Thymus (tissue), 11 donors: ENCODE results near the gene C2orf80. TPM values are rescaled to one million over a fixed set of nuclear protein-coding genes. Genes with fewer than 3 reads are reported as not detected.
A peak's percentile ranks its signal among the peaks of the same experiment; 100 is the strongest.
"Not testable (repeated sequence)": the region's sequence is repeated elsewhere in the genome, so short reads cannot be mapped to it uniquely, and the experiment has no call there.

Experiments used
- DNase-seq, 9 donors: peaks; one replicate each; pipeline ENCODE4 v3.0.0-alpha.2; 2013; ENCODE audit warnings: low spot score in 9 of 9, low read depth in 6 of 9, missing footprints in 1 of 9
- H3K27ac ChIP-seq, 2 donors: one replicate each; pipeline ENCODE4 v1.5.1; 2013; ENCODE audit warnings: control low read depth in 1 of 2, low read depth in 1 of 2, low read length in 1 of 2, mild to moderate bottlenecking in 1 of 2, moderate library complexity in 1 of 2
- H3K27me3 ChIP-seq, 2 donors: one replicate each; pipeline ENCODE4 v1.5.1; 2013; ENCODE audit warnings: low read length in 1 of 2; ENCODE audit not compliant: control insufficient read depth in 2 of 2, insufficient read depth in 1 of 2
- H3K36me3 ChIP-seq, 2 donors: one replicate each; pipeline ENCODE4 v1.5.1; 2013; ENCODE audit warnings: low read length in 1 of 2, mild to moderate bottlenecking in 1 of 2, moderate library complexity in 1 of 2; ENCODE audit not compliant: control insufficient read depth in 2 of 2, insufficient read depth in 2 of 2
- H3K4me1 ChIP-seq, 2 donors: one replicate each; pipeline ENCODE4 v1.5.1; 2013; ENCODE audit warnings: low read length in 2 of 2; ENCODE audit not compliant: control insufficient read depth in 2 of 2, insufficient read depth in 2 of 2
- H3K4me3 ChIP-seq, 2 donors: one replicate each; pipeline ENCODE4 v1.5.1; 2013; ENCODE audit warnings: low read length in 2 of 2, control low read depth in 1 of 2, mild to moderate bottlenecking in 1 of 2
- H3K9me3 ChIP-seq, 2 donors: one replicate each; pipeline ENCODE4 v1.5.1; 2013; ENCODE audit warnings: low read length in 1 of 2, mild to moderate bottlenecking in 1 of 2; ENCODE audit not compliant: control insufficient read depth in 2 of 2, insufficient read depth in 1 of 2
- WGBS: extraction: QIAGEN DNeasy Blood & Tissue Kit; methylation state at CpG from one replicate; pipeline ENCODE4 v1.1.7; 2013; 5-methylcytosine and 5-hydroxymethylcytosine counted together
- polyA plus RNA-seq: library from polyadenylated mRNA; stranded (reverse); fragments of 200-250 nt; gene quantifications from one replicate; pipeline ENCODE4 v1.2.3, GENCODE V29; 2013
- total RNA-seq: library from RNA; stranded (reverse); fragments of 120-200 nt; gene quantifications from one replicate; pipeline ENCODE4 v1.2.4, GENCODE V29; 2013
- donor health status: healthy.

Gene C2orf80
- total and polyA plus RNA-seq, 2 donors: 0.07 TPM; not detected in 1

DNA sequence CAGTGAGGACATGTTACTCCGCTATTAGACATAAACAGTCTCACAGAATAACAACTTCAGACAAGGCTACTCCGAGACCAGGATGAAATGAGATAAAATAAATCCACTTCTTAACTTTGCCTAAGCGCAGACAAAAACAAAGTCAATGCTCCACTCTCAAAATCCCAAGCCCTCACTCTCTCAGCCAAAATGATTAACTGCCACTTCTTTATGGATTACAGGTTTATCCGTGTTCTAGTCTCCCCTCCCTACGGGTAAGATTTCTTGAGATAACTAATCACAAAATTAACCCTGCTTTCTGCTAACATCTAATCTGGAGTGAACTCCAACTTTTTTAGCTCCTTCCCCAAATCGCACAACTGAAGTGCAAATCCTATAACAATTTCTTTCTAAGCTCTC is 59.1 kb downstream of the C2orf80 start:
- Histone ChIP-seq H3K4me1 (peaks cover 3 to 12% of the 10 kb centered on the region in 2 donors), H3K27me3 (peaks cover 0 to 3% of the 10 kb centered on the region in 2 donors), H3K27ac (no peak overlapping the region), H3K36me3 (no peaks in the 10 kb centered on the region), H3K9me3 (no peaks in the 10 kb centered on the region), H3K4me3 (no peak overlapping the region)
- DNase-seq: no peak
- WGBS: 97% methylated on average over 6 of the region's 6 CpGs

DNA sequence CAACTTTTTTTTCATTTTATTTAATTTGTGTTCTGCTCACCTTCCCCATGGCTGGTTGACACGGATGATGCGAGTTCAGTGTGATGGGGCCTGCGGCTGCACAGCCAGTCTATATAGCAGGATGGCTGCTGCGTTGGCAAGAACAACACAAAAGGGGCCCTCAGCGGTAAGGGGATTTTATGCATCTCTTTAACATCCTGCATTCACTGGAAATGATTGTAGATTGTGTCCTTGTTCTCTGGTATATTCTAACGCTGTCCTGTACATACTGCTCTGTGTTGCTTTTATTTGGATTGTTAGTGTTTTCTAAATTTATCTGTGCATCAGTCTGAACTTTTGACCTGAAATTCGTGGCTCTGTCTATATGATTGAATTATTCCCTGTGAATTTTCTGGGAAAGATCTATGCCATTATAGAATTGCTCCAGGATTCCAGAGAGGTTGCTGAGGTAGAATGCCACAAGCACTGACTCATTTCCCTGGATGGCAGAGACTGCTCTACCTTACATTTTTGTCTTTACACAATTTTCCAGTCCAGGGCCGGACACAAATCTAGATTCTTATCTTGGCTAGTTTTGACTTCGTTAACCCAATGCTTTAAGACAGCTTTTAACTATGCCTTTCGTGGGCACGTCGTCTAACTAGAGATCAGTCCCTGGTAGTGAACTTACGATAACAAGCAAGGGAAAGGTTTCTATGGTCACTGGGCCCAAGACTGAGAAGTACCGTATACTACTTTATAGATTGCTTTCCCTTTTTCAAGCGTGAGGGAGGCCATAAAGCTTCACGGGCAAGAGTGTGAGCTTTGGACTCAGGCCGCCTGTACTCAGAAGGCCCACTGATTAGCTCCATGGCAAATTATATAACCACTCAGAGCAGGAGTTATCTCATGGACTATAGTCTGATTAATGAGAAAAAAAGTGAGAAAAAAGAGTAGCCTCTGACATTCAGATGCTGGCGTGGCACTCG is 59.8 kb downstream of the C2orf80 start, which contains the start of gene CRYGC:
Gene CRYGC (minus strand): TSS at position 85 of the 968 bp plus-strand sequence. CDS start 36 bp downstream, at position 49.
- H3K27ac ChIP-seq: no peak within 1 kb of the TSS
- 88% methylated on average over 19 of the region's 19 CpGs for WGBS

DNA sequence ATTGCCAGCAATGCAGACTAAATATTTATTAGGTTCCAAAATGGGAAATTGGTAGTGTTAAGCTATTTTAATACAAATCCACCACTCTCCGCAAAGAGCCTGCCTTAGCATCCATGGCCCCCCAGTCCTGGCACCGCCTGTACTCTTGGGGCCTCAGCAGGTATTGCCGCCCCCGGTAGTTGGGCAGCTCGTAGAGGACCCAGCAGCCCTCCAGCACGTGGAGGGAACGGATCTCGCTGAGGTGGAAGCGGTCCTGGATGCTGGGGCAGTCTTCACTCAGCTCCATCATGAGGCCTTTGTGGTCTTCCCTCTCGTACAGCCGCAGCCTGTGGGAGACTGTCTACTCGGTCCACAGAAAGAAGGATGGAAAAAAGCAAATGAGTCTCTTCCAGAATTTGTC is 61.7 kb downstream of the C2orf80 start:
- WGBS: 97% methylated on average over 12 of the region's 12 CpGs

More for the DNA sequence above, 59.8 kb downstream of the C2orf80 start, which contains the start of gene CRYGC:
- Histone ChIP-seq H3K27me3 (peaks cover 3 to 4% of the 10 kb centered on the region in 2 donors), H3K9me3 (no peaks in the 10 kb centered on the region), H3K36me3 (no peaks in the 10 kb centered on the region), H3K4me1 (peaks cover 0 to 5% of the 10 kb centered on the region in 2 donors), H3K4me3 (no peak within 1 kb of the TSS)
- no peak for DNase-seq

DNA sequence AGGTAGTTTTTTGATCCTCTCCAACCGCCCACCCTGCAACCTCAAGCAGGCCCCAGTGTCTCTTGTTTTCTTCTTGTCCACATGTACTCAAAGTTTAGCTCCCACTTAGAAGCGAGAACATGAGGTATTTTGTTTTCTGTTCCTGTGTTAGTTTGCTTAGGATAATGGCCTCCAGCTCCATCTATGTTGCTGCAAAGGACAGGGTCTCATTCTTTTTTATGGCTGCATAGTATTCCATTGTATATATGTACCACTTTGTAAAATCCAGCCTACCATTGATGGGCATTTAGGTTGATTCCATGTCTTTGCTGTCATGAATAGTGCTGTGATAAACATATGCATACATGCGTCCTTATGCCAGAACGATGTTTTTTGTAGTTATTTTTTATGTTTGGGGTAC is 62.7 kb downstream of the C2orf80 start:
- Histone ChIP-seq H3K9me3 (no peaks in the 10 kb centered on the region), H3K4me1 (peaks cover 0 to 5% of the 10 kb centered on the region in 2 donors), H3K27me3 (peaks cover 6 to 20% of the 10 kb centered on the region in 2 donors), H3K36me3 (no peaks in the 10 kb centered on the region), H3K27ac (no peak overlapping the region), H3K4me3 (no peak overlapping the region)
- DNase-seq: no peak
- WGBS: 98% methylated on average over 4 of the region's 4 CpGs

More for the DNA sequence above, 61.7 kb downstream of the C2orf80 start:
- Histone ChIP-seq H3K9me3 (no peaks in the 10 kb centered on the region), H3K27ac (no peak overlapping the region), H3K4me1 (peaks cover 0 to 5% of the 10 kb centered on the region in 2 donors), H3K4me3 (no peak overlapping the region), H3K27me3 (peaks cover 6 to 20% of the 10 kb centered on the region in 2 donors), H3K36me3 (no peaks in the 10 kb centered on the region)
- no peak for DNase-seq

- 92% methylated on average over 4 of the region's 4 CpGs for WGBS
- Histone ChIP-seq H3K27ac (no peak overlapping the region), H3K4me1 (peaks cover 0 to 5% of the 10 kb centered on the region in 2 donors), H3K9me3 (no peaks in the 10 kb centered on the region), H3K4me3 (no peak overlapping the region), H3K36me3 (no peaks in the 10 kb centered on the region), H3K27me3 (peaks cover 6 to 20% of the 10 kb centered on the region in 2 donors)
- DNase-seq: no peak
These were observed 64.6 kb downstream of the C2orf80 start for GRCh38 chr2:208125251-208125650.

- DNase-seq, H3K36me3 ChIP-seq, H3K4me1 ChIP-seq, H3K9me3 ChIP-seq, H3K27ac ChIP-seq: not testable (repeated sequence)
- peaks cover 6 to 20% of the 10 kb centered on the region in 2 donors for H3K27me3 ChIP-seq
- 9% methylated on average over 46 of the region's 46 CpGs for WGBS
- peak within 1 kb of the TSS in 1 of 2 donors; percentile 5 for H3K4me3 ChIP-seq
These were observed 65.7 kb downstream of the C2orf80 start, which contains the start of gene CRYGD for GRCh38 chr2:208124013-208124715. Gene CRYGD, minus strand, starts transcription at chr2:208124524. Its CDS starts 51 bp downstream, at chr2:208124473.

GRCh38 chr2:208122248-208122647 is 67.6 kb downstream of the C2orf80 start:
- no peak for DNase-seq
- WGBS: 97% methylated on average over 1 of the region's 1 CpG
- Histone ChIP-seq H3K9me3 (no peaks in the 10 kb centered on the region), H3K27ac (no peak overlapping the region), H3K36me3 (no peaks in the 10 kb centered on the region), H3K27me3 (peaks cover 6 to 20% of the 10 kb centered on the region in 2 donors), H3K4me3 (no peak overlapping the region), H3K4me1 (peaks cover 0 to 5% of the 10 kb centered on the region in 2 donors)

DNA sequence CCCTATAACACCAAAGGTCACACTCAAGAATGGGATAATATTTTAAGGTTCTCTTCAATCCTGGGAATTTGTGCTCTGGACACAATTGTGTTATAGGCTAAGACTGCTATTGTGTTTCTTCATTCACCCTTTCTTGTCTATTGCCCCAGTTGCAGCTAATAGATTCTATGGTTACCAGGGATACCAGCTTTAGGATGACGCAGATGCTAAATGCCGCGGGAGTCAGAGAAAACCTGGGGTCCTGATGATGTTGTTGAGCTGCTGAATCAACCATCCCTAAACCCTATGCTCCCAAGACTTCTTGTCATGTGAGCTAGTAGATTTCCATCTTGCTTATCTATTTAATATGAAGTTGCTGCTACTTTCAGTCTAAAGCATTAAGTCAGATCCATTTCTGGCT is 70.9 kb downstream of the C2orf80 start:
- Histone ChIP-seq H3K36me3 (no peaks in the 10 kb centered on the region), H3K4me3 (no peak overlapping the region), H3K27ac (no peak overlapping the region), H3K4me1 (no peaks in the 10 kb centered on the region), H3K9me3 (no peaks in the 10 kb centered on the region), H3K27me3 (peaks cover 2 to 6% of the 10 kb centered on the region in 2 donors)
- DNase-seq: no peak
- 97% methylated on average over 3 of the region's 3 CpGs for WGBS

- H3K27me3 ChIP-seq, DNase-seq, H3K36me3 ChIP-seq, H3K27ac ChIP-seq, H3K9me3 ChIP-seq, H3K4me3 ChIP-seq, H3K4me1 ChIP-seq: not testable (repeated sequence)
- 94% methylated on average over 11 of the region's 11 CpGs for WGBS
These were observed 72.4 kb downstream of the C2orf80 start for GRCh38 chr2:208117390-208117789.
